Type B pancreatic cell (in vitro differentiated cells): ENCODE measurements around the gene NR6A1. TPM values are rescaled to one million over a fixed set of nuclear protein-coding genes. Genes with fewer than 3 reads are reported as not detected.
A peak's percentile ranks its signal among the peaks of the same experiment; 100 is the strongest.
"Not testable (repeated sequence)": the region's sequence is repeated elsewhere in the genome, so short reads cannot be mapped to it uniquely, and the experiment has no call there.

Experiments
- DNase-seq: peaks from one replicate; pipeline ENCODE4 v3.0.0; 2021; ENCODE audit warnings: mixed read lengths; ENCODE audit not compliant: unreplicated experiment; ENCODE audit errors: extremely low spot score
- H3K27ac Mint-ChIP-seq: 2 replicates; pipeline ENCODE4 v1.8.0; 2021; ENCODE audit warnings: mild to moderate bottlenecking, mixed read lengths
- H3K27me3 Mint-ChIP-seq: 2 replicates; pipeline ENCODE4 v1.8.0; 2021; ENCODE audit warnings: mixed read lengths
- H3K36me3 Mint-ChIP-seq: 2 replicates; pipeline ENCODE4 v1.8.0; 2021; ENCODE audit warnings: mixed read lengths
- H3K4me1 Mint-ChIP-seq: one replicate; pipeline ENCODE4 v1.8.0; 2021; ENCODE audit warnings: mixed read lengths; ENCODE audit not compliant: unreplicated experiment
- H3K4me3 Mint-ChIP-seq: 2 replicates; pipeline ENCODE4 v1.8.0; 2021; ENCODE audit warnings: mild to moderate bottlenecking, mixed read lengths
- H3K9me3 Mint-ChIP-seq: 2 replicates; pipeline ENCODE4 v1.8.0; 2021; ENCODE audit warnings: mixed read lengths
- CTCF ChIP-seq: fragments of 200-600 bp; sonication (generic); conservative IDR thresholded peaks from 2 replicates; pipeline ENCODE4 v1.5.0; 2021; ENCODE audit warnings: antibody characterized with exemption, mild to moderate bottlenecking
- total RNA-seq: library from RNA; stranded (reverse); gene quantifications from 2 replicates; pipeline ENCODE4 v1.2.1, GENCODE V29; 2021; ENCODE audit warnings: low replicate concordance

Gene NR6A1
- total RNA-seq, 1 donor from 2014 or later, result 10.0 TPM

- Mint-ChIP-seq H3K9me3 (no peaks in the 10 kb centered on the region), H3K27ac (peak overlapping the region; percentile 75), H3K36me3 (no peaks in the 10 kb centered on the region), H3K27me3 (peaks cover 41% of the 10 kb centered on the region), H3K4me1 (peaks cover 28% of the 10 kb centered on the region), H3K4me3 (peak overlapping the region; percentile 77)
- no peak for TF ChIP-seq CTCF
- no peak for DNase-seq
These were observed 7.7 kb upstream of the NR6A1 start for GRCh38 chr9:124778575-124779367.

- Mint-ChIP-seq H3K4me1 (peaks cover 29% of the 10 kb centered on the region), H3K27ac (no peak within 1 kb of the TSS), H3K27me3 (peaks cover 39% of the 10 kb centered on the region), H3K4me3 (peak within 1 kb of the TSS; percentile 88), H3K9me3 (no peaks in the 10 kb centered on the region), H3K36me3 (no peaks in the 10 kb centered on the region)
- TF ChIP-seq CTCF, result peak; percentile 60
- DNase-seq, result no peak
These were observed 6.0 kb upstream of the NR6A1 start, which contains the start of gene OLFML2A for GRCh38 chr9:124776954-124777648. Gene OLFML2A (plus strand): TSS chr9:124777133. CDS start chr9:124777271, 138 bp downstream.

- peaks cover 29% of the 10 kb centered on the region for H3K4me1 Mint-ChIP-seq
- H3K36me3 Mint-ChIP-seq, result no peaks in the 10 kb centered on the region
- H3K27ac Mint-ChIP-seq, result no peak overlapping the region
- no peak for DNase-seq
- peaks cover 39% of the 10 kb centered on the region for H3K27me3 Mint-ChIP-seq
- peak overlapping the region; percentile 88 for H3K4me3 Mint-ChIP-seq
- H3K9me3 Mint-ChIP-seq, result no peaks in the 10 kb centered on the region
- no peak for TF ChIP-seq CTCF
These were observed 5.5 kb upstream of the NR6A1 start for GRCh38 chr9:124776618-124776953.

GRCh38 chr9:124774129-124774978, 3.2 kb upstream of the NR6A1 start:
- Mint-ChIP-seq H3K36me3 (no peaks in the 10 kb centered on the region), H3K27me3 (peaks cover 43% of the 10 kb centered on the region), H3K4me1 (peaks cover 26% of the 10 kb centered on the region), H3K4me3 (peak overlapping the region; percentile 73), H3K9me3 (no peaks in the 10 kb centered on the region), H3K27ac (peak overlapping the region; percentile 72)
- DNase-seq, result peak; percentile 88
- TF ChIP-seq CTCF, result peak; percentile 91

GRCh38 chr9:124773473-124774128, 2.5 kb upstream of the NR6A1 start:
- no peak overlapping the region for H3K27ac Mint-ChIP-seq
- peaks cover 44% of the 10 kb centered on the region for H3K27me3 Mint-ChIP-seq
- no peaks in the 10 kb centered on the region for H3K9me3 Mint-ChIP-seq
- TF ChIP-seq CTCF, result no peak
- H3K36me3 Mint-ChIP-seq, result no peaks in the 10 kb centered on the region
- peak overlapping the region; percentile 73 for H3K4me3 Mint-ChIP-seq
- DNase-seq, result no peak
- H3K4me1 Mint-ChIP-seq, result peaks cover 24% of the 10 kb centered on the region

- H3K27ac Mint-ChIP-seq, result peak overlapping the region; percentile 99
- peaks cover 25% of the 10 kb centered on the region for H3K4me1 Mint-ChIP-seq
- H3K27me3 Mint-ChIP-seq, result peaks cover 49% of the 10 kb centered on the region
- not testable (repeated sequence) for DNase-seq, H3K9me3 Mint-ChIP-seq, H3K36me3 Mint-ChIP-seq
- H3K4me3 Mint-ChIP-seq, result peak overlapping the region; percentile 95
These were observed 1.8 kb upstream of the NR6A1 start for GRCh38 chr9:124772877-124773276.
